GM19372 (cell line): ENCODE results near the gene RALGPS1.
"Not testable (repeated sequence)": the region's sequence is repeated elsewhere in the genome, so short reads cannot be mapped to it uniquely, and the experiment has no call there.

ENCODE experiments used
- ATAC-seq: cut with Tn5 transposase; IDR thresholded peaks from one replicate; pipeline ENCODE4 v1.9.1; 2021; ENCODE audit warnings: mild to moderate bottlenecking, low read depth, moderate library complexity; ENCODE audit not compliant: unreplicated experiment

RALGPS1 gene

DNA sequence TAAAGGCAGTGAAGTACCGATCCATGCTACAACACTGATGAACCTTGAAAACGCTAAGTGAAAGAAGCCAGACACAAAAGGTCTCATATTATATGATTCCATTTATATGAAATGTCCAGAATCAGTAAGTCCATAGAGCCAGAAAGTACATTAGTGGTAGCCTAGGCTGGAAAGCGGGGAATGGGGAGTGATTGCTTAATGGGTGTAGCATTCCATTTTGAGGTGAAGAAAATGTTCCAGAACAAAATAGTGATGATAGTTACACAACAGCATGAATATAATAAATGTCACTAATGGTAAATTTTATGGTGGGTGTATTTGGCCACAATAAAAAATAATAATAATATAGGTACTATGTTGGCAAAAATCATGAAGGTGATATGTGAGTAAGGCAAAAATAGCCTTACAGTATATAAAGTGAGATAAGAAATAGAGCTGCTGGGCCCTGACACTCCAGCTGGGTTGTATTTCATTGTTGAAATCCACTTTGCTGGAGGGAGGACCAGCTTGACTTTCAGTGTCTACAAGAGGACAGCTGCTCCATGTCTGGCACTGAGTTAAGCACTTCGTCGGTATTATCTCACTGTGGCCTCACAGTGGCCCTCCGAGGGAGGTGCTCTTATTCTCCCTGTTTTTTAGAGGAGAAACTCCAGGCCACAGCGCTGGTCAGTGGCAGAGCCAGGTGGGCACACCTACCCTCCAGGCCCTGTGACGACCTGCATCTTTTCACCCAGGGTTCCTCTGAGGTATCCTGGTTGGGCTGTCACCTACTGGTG, 230.3 kb downstream of the RALGPS1 start:
- ATAC-seq, result no peak

DNA sequence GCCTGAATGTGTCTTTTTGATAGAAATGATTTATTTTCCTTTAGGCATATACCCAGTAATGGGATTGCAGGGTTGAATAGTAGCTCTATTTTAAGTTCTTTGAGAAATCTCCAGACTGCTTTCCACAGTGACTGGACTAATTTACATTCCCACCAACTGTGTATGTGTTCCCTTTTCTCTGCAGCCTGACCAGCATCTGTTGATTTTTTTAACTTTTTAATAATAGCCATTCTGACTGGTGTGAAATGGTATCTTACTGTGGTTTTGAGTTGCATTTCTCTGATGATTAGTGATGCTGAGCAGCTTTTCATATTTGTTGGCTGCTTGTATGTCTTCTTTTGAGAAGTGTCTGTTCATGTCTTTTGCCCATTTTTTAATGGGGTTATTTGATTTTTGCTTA, 232.3 kb downstream of the RALGPS1 start:
- ATAC-seq, result not testable (repeated sequence)

DNA sequence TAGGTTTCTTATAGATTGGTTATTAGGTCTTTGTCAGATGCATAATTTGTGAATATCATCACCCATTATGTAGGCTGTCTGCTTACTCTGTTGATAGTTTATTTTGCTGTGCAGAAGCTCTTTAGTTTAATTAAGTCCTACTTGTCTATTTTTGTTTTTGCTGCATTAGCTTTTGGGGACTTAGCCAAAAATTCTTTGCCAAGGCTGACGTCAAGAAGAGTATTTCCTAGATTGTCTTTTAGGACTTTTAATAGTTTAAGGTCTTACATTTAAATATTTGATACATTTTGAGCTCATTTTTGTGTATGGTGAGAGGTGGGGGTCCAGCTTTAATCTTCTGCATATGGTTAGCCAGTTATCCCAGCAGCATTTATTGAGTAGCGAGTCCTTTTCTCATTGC, 232.7 kb downstream of the RALGPS1 start:
- no peak for ATAC-seq

DNA sequence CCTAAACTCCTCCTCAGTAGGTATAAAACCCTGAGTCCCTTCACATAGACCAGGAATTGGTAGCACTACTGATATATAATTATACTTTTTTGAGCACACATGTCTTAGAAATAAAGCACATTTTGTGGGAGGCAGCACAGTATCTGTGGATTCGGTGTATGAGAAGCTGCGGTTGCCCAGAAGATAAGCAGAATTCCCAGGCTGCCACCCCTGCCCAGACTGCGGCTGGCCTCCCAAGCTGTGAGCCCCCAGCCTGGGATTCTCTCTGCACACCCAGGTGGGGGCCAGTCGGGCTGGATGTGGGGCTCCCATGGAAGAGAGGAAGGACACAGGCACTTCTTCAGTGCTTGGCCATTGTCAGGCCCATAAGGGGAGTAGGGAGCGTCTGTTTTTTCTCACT, 233.4 kb downstream of the RALGPS1 start:
- ATAC-seq, result no peak

DNA sequence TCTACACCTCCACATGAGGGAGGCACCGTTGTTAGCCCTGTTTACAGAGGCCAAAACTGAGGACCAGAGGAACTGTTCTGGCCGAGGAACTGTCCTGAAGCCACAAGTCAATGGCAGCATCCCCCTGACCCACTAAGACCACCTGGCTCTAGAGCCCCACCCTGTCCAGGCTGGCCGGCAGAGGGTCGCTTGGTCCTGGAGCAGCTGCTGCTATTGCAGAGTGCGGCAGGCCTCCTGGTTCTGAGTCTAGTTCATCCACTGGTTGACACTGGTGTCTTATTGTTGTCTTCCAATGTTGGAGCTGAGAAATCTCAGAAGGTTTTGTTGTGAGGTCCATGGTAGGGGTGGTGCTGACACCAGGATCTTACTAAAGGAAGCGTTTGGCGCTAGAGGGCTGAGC, 234.4 kb downstream of the RALGPS1 start:
- no peak for ATAC-seq

DNA sequence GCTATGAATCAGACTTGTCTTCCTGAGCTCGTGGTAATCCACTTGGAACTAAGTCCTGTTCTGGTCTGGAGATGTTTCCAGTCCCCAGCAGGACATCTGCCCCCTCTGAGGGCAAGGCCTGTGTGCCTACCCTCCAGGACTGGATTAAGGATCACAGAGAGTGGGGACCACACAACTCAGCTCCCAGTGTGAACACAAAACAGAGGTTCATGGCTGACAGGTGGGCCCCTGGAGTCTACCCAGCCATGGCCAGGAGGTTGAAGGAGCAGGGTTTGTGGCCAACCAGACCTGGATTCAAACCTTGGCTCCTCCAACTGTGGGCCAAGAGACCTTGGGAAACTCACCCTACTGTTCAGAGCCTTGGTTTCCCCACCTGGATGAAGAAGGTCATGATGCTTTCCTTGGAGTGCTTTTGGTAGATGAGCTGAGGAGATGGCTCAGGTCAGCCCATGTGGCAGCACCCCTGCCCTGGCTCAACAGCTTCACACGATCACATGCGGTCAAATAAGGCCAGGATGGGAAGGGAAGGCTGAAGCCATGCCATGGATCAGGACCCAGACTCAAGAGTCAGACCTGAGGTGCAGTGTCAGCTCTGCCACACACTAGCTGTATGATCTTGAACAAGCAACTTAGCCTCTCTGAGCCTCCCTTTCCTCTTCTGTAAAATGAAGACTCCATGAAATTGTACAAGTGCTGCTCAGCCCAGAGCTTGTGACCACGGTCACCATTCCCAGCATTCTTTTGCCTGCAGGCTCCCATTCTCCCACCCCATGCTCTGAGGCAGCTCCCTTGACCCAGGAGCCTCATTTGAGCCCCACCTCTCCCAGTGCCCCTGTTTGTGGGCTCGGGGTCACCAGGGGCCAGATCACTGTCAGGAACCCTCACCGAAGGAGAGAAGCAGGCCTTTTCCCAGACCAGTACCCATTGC, 235.1 kb downstream of the RALGPS1 start:
- ATAC-seq, result no peak

DNA sequence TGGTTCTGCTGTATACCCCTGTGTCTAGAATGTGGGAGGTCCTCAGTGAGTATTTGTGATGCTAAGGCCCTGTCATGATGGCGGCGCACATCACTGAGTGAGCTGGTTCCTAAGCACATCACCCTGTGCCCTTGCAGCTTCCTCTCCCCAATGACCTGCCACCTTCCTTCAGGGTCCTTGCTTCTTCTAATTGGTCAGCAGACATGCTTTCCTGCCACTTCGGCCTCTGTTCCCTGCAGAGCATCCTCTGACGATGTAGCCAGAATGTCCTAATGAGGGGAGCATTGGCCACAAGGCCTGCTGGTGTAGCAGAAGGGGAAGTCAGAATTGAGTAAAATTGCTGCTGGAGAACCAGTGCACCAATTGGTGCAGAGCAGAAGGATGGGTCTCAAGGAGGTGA, 238.9 kb downstream of the RALGPS1 start:
- no peak for ATAC-seq

DNA sequence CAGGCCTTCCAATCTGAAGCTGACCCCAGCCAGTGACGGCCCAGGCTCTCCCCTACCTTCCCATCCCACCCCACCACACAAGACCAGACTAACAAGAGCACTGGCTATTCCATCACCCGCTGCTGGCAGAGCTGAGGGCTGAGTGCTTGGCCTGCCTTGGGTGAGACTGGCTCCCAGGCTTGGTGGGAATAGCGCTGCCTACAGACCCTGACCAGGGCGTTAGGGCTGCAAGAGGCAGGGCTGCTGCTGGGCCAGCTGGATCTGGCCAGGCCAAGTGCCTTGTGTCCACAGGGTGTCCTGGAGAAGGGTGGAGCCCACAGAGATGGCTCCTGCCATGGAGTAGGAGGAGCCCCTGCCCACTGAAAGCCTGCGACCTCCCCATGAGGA, 239.4 kb downstream of the RALGPS1 start:
- no peak for ATAC-seq

DNA sequence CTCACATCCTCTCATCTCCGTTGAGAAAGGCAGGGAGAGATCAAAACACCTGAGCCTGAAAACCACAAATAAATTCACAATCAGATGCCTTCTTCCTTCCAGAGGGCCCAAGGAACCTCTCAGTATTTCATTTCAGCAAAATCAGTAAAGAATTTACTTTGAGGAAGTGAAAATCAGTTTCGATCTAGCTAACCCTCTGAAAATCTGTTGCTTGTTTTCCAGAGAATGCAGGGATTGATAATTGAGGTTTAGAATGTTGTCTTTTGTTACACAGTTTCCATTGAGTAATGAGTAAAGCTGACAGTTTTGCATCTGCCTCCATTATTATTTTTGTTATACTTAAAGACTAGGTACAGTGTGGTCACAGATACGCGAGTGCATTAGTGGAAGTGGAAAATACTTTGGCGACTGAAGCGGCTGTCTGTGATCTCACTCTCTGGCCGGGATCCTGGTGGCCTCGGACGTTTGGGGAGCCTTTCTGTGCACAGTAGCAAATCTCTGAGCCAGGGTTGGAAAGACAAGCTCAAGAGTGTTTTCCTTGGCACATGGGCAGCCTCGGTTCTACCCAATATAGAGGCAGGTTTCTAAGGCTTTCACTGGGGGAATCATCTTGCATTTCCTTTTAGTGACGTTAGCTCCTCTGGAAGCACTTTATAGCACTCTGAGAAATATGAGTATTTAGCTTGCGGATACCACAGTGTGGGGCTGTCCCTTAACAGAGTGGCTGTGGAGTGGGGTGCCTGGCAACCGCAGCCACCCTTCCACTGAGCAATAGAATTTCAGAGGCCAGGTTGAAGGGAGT, 240.0 kb downstream of the RALGPS1 start:
- ATAC-seq, result no peak

DNA sequence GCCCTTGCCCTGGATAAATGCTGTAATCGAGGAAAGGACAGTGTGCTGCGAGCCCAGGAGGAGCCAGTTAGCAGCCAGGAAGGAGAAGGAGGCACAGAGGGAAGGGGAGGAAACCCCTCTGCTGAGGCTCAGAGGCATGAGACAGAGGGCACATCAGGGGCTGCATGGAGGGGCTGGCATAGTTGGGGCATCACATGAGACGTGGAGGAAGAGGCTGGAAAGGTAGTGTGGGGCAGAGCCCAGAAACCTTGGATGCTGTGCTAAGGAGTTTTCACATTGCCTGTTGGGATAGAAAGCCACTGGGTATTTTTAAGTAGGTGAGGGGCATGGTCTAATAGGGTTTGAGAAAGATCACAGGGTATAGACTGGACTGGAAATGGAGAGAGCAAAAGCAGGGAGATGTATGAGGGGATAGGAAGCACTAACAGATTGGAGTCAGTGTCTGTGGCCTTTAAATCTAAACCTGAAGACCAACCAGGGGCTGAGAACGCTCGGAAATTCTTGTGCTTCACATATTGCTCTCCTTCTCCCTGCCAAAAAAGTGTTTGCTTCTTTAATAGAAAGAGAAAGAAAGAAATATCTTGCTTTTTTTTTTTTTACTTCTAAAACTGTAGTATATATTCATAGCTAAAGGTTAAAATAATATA, 240.9 kb downstream of the RALGPS1 start:
- ATAC-seq, result no peak

DNA sequence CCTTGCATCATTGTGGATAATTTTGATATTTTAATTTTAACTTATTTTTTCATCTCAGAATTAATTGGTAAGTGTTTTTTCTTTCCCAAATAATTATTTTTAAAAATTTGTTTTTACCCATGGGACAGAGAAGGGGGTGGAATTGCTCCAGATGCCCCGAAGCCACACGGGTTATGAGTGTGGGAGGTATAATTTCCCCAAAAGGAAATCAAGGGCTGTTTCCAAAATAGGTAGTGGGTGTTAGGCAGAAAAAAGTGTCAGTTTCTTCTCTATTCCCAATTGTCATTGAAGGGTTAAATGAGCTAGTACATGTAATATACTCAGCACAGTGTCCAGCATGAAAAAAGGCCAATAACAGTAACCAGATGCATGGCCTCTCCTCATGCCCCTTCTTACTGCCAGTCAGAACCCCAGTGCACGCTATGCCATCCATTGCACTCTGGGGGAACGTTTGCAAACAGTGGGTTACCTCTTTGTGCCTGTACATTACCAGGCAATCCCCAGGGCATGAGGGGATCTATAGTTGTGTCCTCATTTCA, 244.3 kb downstream of the RALGPS1 start:
- ATAC-seq, result no peak

DNA sequence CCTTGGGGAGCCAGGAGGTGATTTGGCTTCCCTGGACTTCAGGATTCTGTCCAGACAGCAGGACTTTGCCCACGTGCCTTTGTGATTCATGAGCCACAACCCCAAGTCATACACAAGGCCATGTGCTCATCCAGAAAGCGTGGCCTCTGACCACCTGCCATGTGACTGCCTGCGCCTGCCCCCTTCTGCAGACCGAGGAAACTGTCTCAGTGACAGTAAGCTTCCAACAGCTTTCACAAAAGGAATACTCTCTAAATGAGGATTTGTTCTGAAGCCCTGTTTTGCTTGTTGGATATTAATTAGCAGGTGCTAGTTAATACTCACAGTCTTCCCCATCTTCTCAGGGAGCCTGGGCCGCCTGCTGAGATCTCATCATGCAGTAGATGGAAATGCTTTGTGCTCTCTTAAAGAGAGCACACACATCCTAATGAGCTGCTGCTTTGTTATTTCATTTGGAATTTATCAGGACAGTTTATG, 244.8 kb downstream of the RALGPS1 start:
- no peak for ATAC-seq

DNA sequence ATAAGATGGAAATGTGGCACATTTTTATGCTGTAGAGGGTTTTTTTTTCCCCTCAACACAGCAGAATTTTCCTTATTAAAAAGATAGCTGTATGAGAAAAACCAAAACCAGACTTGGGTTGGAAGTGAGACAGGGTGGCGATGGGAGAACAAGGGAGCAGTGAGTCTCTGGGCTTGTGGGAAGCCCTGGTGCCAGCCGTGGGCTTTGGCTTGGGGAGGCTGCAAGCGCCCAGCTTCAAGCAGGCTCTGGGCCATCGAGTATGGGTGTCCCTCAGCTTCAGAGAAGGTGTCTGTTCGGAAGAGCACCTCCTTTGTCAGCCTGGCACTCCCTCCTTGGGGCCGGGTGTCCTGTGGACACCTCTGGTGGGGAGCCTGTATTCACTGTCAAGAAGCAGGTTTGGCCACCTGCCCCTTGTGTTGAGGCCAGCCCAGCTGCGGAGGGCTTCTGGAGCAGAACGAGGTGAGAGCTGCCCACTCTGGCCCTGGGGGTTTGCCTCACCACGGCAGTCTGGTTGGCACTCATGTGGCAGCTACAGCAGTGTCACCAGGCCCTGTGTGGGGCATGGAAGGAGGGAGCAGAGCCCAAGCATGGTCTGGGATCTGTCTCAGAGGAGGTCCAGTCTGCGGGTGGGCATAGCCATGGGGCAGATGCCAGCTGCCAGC, 245.5 kb downstream of the RALGPS1 start:
- no peak for ATAC-seq

DNA sequence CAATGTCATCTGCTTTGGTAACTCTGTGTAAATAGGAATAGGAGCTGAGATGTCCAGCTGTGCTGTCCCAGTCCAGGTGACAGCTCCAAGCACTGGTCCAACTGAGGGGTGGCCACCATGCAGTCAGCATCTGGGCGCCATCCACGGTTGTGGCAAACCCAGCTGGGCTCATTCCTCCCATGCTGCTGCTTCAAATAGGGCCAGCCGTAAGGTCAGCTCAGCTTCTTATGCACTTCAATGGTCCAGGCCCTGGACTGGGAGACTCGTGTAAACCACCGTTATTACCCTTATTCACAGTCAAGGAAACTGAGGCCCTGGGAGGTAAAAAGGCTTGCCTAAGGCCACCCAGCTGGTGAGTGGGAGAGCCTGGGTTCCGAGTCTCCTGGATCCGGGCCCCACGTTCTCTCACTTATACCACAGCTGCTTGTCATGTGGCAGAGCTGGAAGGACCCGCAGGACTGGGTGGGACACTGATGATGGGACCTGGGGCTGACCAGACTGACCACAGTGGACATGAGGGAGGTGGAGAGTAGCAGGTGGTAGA, 246.6 kb downstream of the RALGPS1 start:
- no peak for ATAC-seq

DNA sequence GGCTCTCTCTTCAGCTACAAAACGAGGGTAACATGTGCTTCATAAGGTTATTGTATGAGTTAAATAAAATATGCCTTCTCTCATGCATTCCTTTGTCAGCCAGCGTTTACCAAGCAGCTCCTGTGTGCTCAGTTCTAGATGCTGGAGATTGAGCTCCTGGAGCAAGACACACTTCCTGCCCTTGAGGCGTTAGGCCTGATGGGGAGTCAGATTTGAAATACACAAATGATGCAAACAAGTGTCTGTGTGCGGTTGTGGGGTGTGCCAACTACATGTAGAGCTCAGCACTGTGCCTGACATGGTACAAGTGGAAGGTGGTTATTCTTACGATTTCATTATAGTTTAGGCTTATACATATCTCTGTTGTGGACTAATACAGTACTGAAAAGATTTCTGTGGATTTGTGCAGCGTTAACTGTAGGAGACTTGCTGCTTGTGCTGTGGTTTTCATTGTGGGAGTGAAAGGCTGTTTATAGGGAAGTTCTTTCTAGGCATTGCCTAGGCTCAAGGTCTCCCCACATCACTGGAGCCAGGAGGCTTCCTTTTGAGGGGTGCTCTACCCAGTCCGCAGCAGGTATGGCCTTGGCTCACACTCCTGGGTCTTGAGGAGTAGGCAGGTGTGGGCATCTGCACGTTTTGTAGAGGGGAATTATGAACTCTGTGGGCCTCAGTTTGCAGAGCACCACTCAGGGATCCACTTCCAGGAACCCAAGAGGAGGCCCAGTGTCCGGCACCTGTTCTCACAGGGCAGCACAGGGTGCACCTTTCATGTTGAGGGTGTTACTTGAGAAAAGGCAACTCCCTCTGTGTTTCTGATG, 247.7 kb downstream of the RALGPS1 start:
- no peak for ATAC-seq

DNA sequence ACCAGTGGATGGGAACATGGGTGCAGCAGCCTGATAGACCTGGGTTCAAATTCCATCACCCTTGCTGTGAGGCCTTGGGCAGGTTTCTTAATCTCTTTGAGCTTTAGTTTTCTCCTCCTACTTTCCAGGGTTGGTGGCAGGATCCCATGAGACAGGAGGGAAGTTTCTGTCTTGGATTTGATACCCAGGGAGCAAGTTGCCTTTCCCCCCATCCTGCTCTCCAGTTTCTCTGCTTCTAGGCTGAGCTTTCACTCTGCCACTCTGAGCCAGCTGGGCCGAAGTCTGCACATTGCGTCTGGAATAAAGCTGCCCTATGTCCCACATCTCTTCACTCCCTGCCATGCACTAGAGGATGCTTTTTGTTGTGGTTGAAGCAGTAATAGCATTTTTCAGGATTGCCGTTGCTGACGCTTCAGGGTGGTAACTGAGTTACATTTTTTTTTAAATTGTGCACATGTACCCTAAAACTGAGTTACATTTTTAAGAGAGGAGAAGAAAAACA, 248.3 kb downstream of the RALGPS1 start:
- no peak for ATAC-seq

DNA sequence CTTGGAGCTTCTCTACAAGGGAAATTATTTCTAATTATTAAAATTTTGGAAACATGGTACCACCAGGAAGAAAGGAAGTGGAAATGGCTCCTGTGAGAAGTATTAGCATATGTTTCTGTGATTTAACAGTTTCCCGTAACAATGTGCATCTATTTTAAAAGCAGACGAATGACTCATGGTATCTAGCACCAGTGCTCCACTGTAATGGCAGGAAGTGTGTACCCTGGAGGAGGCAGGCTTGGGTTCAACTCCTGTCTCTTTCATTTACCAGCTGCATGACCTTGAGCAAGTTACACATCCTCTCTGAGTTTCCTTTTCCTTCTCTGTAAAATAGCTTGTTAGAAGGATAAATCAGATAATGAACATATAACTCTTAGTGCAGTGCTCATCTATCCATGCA, 248.8 kb downstream of the RALGPS1 start:
- no peak for ATAC-seq

DNA sequence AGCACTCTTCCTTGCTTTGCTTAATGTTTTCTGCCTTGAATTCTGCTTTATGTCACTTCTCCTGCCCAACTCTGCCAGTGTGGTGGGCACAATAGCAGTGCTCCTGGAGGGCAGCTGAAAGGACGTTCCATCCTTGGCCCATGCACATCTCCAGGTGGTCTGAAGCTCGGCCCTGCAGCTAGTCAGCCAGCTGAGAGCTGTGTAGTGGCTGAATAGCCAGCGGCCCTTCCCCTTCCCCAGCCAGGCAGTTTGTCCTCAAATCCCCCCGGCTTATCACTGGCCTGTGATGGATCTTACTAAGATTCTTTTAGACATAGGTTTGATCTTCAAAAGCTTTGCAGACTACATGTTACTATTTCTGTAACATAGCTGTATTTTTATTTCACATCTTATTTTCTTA, 250.5 kb downstream of the RALGPS1 start:
- ATAC-seq, result no peak
